ENCODE results near the gene TMX3.

Gene TMX3

GRCh38 chr18:68707646-68708045 lies 7.3 kb downstream of the TMX3 start:
- no peak for DNase-seq (ENCODE audit: low spot score)

GRCh38 chr18:68705119-68705518 lies 9.8 kb downstream of the TMX3 start:
- DNase-seq (ENCODE audit: low spot score): no peak

GRCh38 chr18:68703326-68703725 lies 11.6 kb downstream of the TMX3 start:
- no peak for DNase-seq (ENCODE audit: low spot score)

GRCh38 chr18:68701353-68701752 lies 13.6 kb downstream of the TMX3 start:
- no peak for DNase-seq (ENCODE audit: low spot score)

GRCh38 chr18:68699043-68699442 lies 15.9 kb downstream of the TMX3 start:
- no peak for DNase-seq (ENCODE audit: low spot score)

- DNase-seq (ENCODE audit: low spot score): no peak
These were observed 18.0 kb downstream of the TMX3 start for GRCh38 chr18:68696937-68697336.

GRCh38 chr18:68694316-68694715 lies 20.6 kb downstream of the TMX3 start:
- DNase-seq (ENCODE audit: low spot score): no peak

GRCh38 chr18:68693091-68693815 lies 21.7 kb downstream of the TMX3 start:
- no peak for DNase-seq (ENCODE audit: low spot score)

GRCh38 chr18:68679528-68679927 lies 35.4 kb downstream of the TMX3 start:
- DNase-seq (ENCODE audit: low spot score): no peak

GRCh38 chr18:68676913-68677312 lies 38.0 kb downstream of the TMX3 start:
- peak; percentile 8 for DNase-seq (ENCODE audit: low spot score)

GRCh38 chr18:68667121-68667520 lies 47.8 kb downstream of the TMX3 start:
- DNase-seq (ENCODE audit: low spot score): no peak

- DNase-seq (ENCODE audit: low spot score): no peak
These were observed 48.5 kb downstream of the TMX3 start for GRCh38 chr18:68666381-68666780.

- no peak for DNase-seq (ENCODE audit: low spot score)
These were observed 49.3 kb downstream of the TMX3 start for GRCh38 chr18:68665628-68666027.

- peak; percentile 13 for DNase-seq (ENCODE audit: low spot score)
These were observed 52.2 kb downstream of the TMX3 start for GRCh38 chr18:68662754-68663153.

GRCh38 chr18:68660354-68661183 lies 54.3 kb downstream of the TMX3 start:
- peak; percentile 63 for DNase-seq (ENCODE audit: low spot score)

GRCh38 chr18:68648191-68648590 lies 66.7 kb downstream of the TMX3 start:
- no peak for DNase-seq (ENCODE audit: low spot score)

GRCh38 chr18:68642003-68642402 lies 72.9 kb downstream of the TMX3 start:
- no peak for DNase-seq (ENCODE audit: low spot score)

GRCh38 chr18:68640861-68641260 lies 74.0 kb downstream of the TMX3 start:
- no peak for DNase-seq (ENCODE audit: low spot score)

GRCh38 chr18:68638613-68639012 lies 76.3 kb downstream of the TMX3 start:
- no peak for DNase-seq (ENCODE audit: low spot score)

GRCh38 chr18:68627812-68628211 lies 87.1 kb downstream of the TMX3 start:
- DNase-seq (ENCODE audit: low spot score): no peak
